Natural killer cell (primary cell): ENCODE results near the gene C4A. TPM values are rescaled to one million over a fixed set of nuclear protein-coding genes. Genes with fewer than 3 reads are reported as not detected.
"Not testable (repeated sequence)": the region's sequence is repeated elsewhere in the genome, so short reads cannot be mapped to it uniquely, and the experiment has no call there.

Experiments used
- ATAC-seq, 3 donors: fragments of 150-1000 bp in 2 of 3; fragments of 200-7000 bp in 1 of 3; cut with Tn5 transposase; 1 replicate in 1 of 3; 2 replicates in 2 of 3; pipeline ENCODE4 v1.10.0; 2021; ENCODE audit warnings: mild to moderate bottlenecking in 2 of 3, moderate library complexity in 2 of 3
- DNase-seq, 2 donors: peaks; one replicate each; pipeline versions ENCODE4 v3.0.0 to v3.0.0-alpha.2; 2013 to 2021; ENCODE audit warnings: mixed read lengths in 1 of 2
- H3K27ac ChIP-seq: one replicate; pipeline ENCODE4 v1.5.1; 2013; ENCODE audit warnings: mild to moderate bottlenecking, low read length
- H3K27me3 ChIP-seq: one replicate; pipeline ENCODE4 v1.6.1; 2013; ENCODE audit warnings: low read length; ENCODE audit not compliant: control insufficient read depth, insufficient read depth
- H3K36me3 ChIP-seq: one replicate; pipeline ENCODE4 v1.6.1; 2013; ENCODE audit warnings: low read length; ENCODE audit not compliant: control insufficient read depth, insufficient read depth
- H3K4me1 ChIP-seq: one replicate; pipeline ENCODE4 v1.6.1; 2013; ENCODE audit warnings: low read length; ENCODE audit not compliant: control insufficient read depth, insufficient read depth
- H3K4me3 ChIP-seq: one replicate; pipeline ENCODE4 v1.5.1; 2013; ENCODE audit warnings: low read length
- H3K9me3 ChIP-seq: one replicate; pipeline ENCODE4 v1.6.1; 2013; ENCODE audit warnings: low read length; ENCODE audit not compliant: control insufficient read depth, insufficient read depth
- H3K27ac Mint-ChIP-seq, 2 donors: one replicate each; pipeline ENCODE4 v1.8.0; 2022; ENCODE audit warnings: mild to moderate bottlenecking in 2 of 2, mixed read lengths in 2 of 2, moderate library complexity in 1 of 2
- H3K27me3 Mint-ChIP-seq, 2 donors: one replicate each; pipeline ENCODE4 v1.8.0; 2022; ENCODE audit warnings: low read depth in 2 of 2, mixed read lengths in 2 of 2
- H3K36me3 Mint-ChIP-seq: one replicate; pipeline ENCODE4 v1.8.0; 2022; ENCODE audit warnings: mixed read lengths
- H3K4me1 Mint-ChIP-seq, 2 donors: one replicate each; pipeline ENCODE4 v1.8.0; 2022; ENCODE audit warnings: mixed read lengths in 2 of 2
- H3K4me3 Mint-ChIP-seq: one replicate; pipeline ENCODE4 v1.8.0; 2022; ENCODE audit warnings: mild to moderate bottlenecking, moderate library complexity, mixed read lengths
- H3K9me3 Mint-ChIP-seq, 2 donors: one replicate each; pipeline ENCODE4 v1.8.0; 2022; ENCODE audit warnings: mixed read lengths in 2 of 2
- WGBS: methylation state at CpG from one replicate; pipeline ENCODE4 v1.1.7; 2013; ENCODE audit warnings: missing lambda C conversion rate; ENCODE audit not compliant: insufficient coverage; 5-methylcytosine and 5-hydroxymethylcytosine counted together
- intact Hi-C: fragments of 100-400 bp; cut with micrococcal nuclease; formaldehyde crosslinking; loops from one replicate; pipeline ENCODE4 v1.14.2; 2022
- total RNA-seq, 4 donors: library from RNA; stranded (reverse); fragments of 120-200 nt in 1 of 4; gene quantifications; one replicate each; pipeline versions ENCODE4 v1.2.3 to v1.2.4, GENCODE V29; 2013 to 2022

The C4A gene
- total RNA-seq, 3 donors from 2014 or later (not counting 1 experiment from before 2014, with no cell fraction given), result 5.0 to 8.2 (median 5.4) TPM

DNA sequence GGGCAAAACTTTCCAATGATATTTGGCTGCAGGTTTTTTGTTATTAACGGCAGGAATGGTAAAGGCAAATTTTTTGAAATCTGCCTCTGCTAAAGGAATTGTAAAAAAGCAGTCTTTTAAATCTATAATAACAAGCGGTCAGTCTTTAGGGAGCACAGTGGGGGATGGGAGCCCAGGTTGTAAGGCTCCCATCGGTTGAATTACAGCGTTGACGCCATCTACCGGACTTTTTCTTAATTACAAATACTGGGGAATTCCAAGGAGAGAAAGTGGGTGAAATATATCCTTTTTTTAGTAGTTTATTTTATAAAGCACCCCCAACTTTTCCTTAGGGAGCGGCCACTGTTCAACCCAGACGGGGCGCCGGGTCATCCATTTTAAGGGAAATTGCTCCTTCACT, 40.2 kb downstream of the C4A start:
- H3K4me1 Mint-ChIP-seq, DNase-seq, H3K27ac Mint-ChIP-seq, H3K4me3 Mint-ChIP-seq, H3K27me3 ChIP-seq, H3K4me3 ChIP-seq, H3K9me3 Mint-ChIP-seq, H3K9me3 ChIP-seq, H3K4me1 ChIP-seq, H3K36me3 Mint-ChIP-seq, intact Hi-C loops, H3K36me3 ChIP-seq, H3K27me3 Mint-ChIP-seq, H3K27ac ChIP-seq: not testable (repeated sequence)
- no CpG with 5 or more reads among the region's 10 CpGs for WGBS
- ATAC-seq, result peak in 1 of 3 donors; percentile 50

DNA sequence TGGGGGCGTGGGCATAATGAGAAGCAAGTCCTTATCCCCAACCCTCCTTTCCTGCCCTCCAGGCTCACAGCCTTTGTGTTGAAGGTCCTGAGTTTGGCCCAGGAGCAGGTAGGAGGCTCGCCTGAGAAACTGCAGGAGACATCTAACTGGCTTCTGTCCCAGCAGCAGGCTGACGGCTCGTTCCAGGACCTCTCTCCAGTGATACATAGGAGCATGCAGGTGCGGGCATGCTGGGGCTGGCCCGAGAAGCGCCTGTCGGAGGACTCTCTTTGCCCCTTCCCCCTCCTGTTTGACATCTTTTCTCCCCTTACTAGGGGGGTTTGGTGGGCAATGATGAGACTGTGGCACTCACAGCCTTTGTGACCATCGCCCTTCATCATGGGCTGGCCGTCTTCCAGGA, 46.8 kb downstream of the C4A start:
- H3K9me3 ChIP-seq, H3K9me3 Mint-ChIP-seq, DNase-seq, H3K36me3 Mint-ChIP-seq, H3K36me3 ChIP-seq, H3K4me3 ChIP-seq, H3K27me3 ChIP-seq, H3K4me1 ChIP-seq, H3K4me3 Mint-ChIP-seq, H3K27ac Mint-ChIP-seq, H3K4me1 Mint-ChIP-seq, ATAC-seq, H3K27ac ChIP-seq, H3K27me3 Mint-ChIP-seq, intact Hi-C loops: not testable (repeated sequence)
- whole genome bisulfite sequencing, result 94% methylated on average over 3 of the region's 10 CpGs

DNA sequence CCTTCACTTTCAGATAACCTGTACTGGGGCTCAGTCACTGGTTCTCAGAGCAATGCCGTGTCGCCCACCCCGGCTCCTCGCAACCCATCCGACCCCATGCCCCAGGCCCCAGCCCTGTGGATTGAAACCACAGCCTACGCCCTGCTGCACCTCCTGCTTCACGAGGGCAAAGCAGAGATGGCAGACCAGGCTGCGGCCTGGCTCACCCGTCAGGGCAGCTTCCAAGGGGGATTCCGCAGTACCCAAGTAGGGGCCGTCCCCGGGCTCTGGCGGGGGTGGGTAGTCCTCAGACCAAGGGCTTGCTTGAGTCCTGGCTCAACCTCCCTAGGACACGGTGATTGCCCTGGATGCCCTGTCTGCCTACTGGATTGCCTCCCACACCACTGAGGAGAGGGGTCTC, 47.7 kb downstream of the C4A start:
- H3K4me1 Mint-ChIP-seq, DNase-seq, H3K4me1 ChIP-seq, H3K4me3 ChIP-seq, H3K27me3 ChIP-seq, H3K27ac Mint-ChIP-seq, H3K4me3 Mint-ChIP-seq, H3K9me3 Mint-ChIP-seq, intact Hi-C loops, H3K9me3 ChIP-seq, H3K36me3 ChIP-seq, ATAC-seq, H3K27ac ChIP-seq, H3K36me3 Mint-ChIP-seq, H3K27me3 Mint-ChIP-seq: not testable (repeated sequence)
- WGBS, result 83% methylated on average over 4 of the region's 14 CpGs

DNA sequence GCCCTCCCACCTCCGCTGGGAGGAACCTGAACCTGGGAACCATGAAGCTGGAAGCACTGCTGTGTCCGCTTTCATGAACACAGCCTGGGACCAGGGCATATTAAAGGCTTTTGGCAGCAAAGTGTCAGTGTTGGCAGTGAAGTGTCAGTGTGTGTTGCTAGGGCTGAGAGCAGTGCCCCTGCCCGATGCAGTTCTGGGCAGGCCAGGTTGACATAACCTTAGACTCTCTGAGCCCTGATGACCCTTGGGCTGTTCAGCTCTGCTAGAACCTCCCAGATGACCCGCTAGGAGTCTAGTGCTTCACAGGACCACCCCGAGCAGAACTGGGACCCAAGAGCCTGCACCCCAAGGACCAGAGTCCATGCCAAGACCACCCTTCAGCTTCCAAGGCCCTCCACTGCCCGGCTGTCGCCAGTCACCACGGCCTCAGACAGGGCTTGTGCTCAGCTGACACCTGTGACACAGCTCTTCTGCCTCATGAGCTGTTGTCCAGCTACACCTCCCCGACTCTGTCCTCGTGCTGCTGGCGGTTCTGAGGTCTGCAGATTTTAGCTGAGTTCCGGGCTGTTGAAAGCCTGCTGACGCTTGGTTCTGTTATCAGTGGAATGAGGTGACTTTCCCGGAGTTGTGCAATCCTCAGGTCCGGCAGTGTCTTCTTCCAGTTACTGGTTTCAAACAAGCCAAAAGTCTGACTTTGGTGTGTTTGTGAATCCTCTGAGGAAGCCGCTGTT, 53.6 kb downstream of the C4A start:
- H3K36me3 ChIP-seq, H3K36me3 Mint-ChIP-seq, H3K4me3 ChIP-seq, H3K27ac ChIP-seq, DNase-seq, H3K27me3 Mint-ChIP-seq, H3K27me3 ChIP-seq, intact Hi-C loops, H3K9me3 Mint-ChIP-seq, H3K4me1 ChIP-seq, H3K27ac Mint-ChIP-seq, H3K4me1 Mint-ChIP-seq, H3K9me3 ChIP-seq, H3K4me3 Mint-ChIP-seq: not testable (repeated sequence)
- no CpG with 5 or more reads among the region's 16 CpGs for WGBS
- peak in 1 of 3 donors; percentile 50 for ATAC-seq

DNA sequence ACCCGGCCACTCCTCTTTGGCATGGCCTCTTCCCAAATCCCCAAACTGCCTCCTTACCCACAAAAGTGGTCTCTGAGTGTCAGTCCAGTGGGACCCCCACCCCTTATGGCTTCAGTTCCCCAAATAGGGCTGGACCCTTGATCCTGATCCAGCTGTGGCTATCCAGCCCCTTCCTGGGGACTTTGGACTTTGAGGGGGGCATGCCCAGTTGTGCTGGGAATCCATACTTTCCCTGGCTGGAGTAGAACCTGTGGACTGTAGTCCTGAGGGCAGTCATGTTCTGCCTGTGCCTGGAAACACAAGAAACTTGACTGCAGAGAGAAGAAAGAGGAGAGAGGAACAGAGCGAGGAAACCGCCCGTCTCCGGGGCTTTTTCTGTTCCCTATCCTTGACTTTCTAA, 55.3 kb downstream of the C4A start:
- H3K36me3 Mint-ChIP-seq, DNase-seq, H3K27me3 Mint-ChIP-seq, H3K9me3 Mint-ChIP-seq, H3K4me3 Mint-ChIP-seq, H3K4me1 ChIP-seq, H3K27me3 ChIP-seq, ATAC-seq, H3K27ac ChIP-seq, H3K4me3 ChIP-seq, intact Hi-C loops, H3K4me1 Mint-ChIP-seq, H3K9me3 ChIP-seq, H3K36me3 ChIP-seq, H3K27ac Mint-ChIP-seq: not testable (repeated sequence)
- 39% methylated on average over 4 of the region's 5 CpGs for WGBS

DNA sequence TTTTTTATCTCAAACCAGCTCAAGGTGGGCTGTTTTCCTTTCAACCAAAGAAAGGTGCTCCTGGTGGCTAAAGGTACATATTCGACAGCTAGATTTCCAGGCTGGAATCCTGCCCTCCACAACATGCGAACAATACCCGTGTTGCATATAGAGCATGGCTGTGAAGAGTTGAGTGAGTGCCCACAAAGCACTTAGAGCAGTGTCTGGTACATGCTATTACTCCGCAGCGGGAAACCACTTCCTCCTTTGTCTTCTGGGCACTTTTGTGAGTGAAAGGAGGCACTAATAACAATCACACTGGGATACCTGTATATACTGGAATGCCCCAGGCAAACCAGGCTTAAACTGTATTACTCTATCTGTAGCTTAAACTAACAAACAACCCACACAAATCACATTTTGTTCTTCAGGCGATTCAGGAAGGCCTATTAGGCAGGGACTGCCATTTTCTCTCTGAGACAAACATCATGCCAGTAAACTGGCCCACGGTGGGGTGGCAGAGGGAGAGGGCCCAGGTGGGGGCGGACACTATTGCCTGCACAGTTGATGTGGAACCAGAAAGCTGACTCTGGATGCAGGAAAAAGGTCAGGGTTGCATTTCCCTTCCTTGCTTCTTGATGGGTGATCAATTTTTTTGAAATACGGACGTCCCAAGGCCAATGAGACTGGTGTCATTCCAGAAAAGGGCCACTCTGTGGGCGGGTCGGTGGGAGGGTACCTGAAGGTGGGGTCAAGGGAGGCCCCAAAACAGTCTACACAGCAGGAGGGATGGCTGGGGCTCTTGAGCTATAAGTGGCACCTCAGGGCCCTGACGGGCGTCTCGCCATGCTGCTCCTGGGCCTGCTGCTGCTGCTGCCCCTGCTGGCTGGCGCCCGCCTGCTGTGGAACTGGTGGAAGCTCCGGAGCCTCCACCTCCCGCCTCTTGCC, 56.0 kb downstream of the C4A start, which contains the start of gene CYP21A2:
Gene CYP21A2 (plus strand): TSS at position 818 of the 927 bp plus-strand sequence. CDS start 8 bp downstream, at position 826.
- H3K9me3 Mint-ChIP-seq, H3K9me3 ChIP-seq, DNase-seq, H3K4me1 Mint-ChIP-seq, H3K36me3 ChIP-seq, H3K27me3 ChIP-seq, H3K4me1 ChIP-seq, H3K4me3 ChIP-seq, H3K27ac ChIP-seq, intact Hi-C loops, H3K27me3 Mint-ChIP-seq, H3K36me3 Mint-ChIP-seq: not testable (repeated sequence)
- Mint-ChIP-seq H3K4me3 (peak within 1 kb of the TSS; percentile 55), H3K27ac (peak within 1 kb of the TSS in 1 of 2 donors; percentile 31)
- ATAC-seq, result peak; percentile 70 to 93 (median 89)
- WGBS, result 91% methylated on average over 13 of the region's 19 CpGs

DNA sequence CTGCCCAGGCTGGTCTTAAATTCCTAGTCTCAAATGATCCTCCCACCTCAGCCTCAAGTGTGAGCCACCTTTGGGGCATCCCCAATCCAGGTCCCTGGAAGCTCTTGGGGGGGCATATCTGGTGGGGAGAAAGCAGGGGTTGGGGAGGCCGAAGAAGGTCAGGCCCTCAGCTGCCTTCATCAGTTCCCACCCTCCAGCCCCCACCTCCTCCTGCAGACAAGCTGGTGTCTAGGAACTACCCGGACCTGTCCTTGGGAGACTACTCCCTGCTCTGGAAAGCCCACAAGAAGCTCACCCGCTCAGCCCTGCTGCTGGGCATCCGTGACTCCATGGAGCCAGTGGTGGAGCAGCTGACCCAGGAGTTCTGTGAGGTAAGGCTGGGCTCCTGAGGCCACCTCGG, 57.0 kb downstream of the C4A start:
- DNase-seq, result not testable (repeated sequence)

More for the DNA sequence above, 57.0 kb downstream of the C4A start:
- H3K36me3 ChIP-seq, H3K9me3 Mint-ChIP-seq, H3K27ac ChIP-seq, ATAC-seq, H3K4me1 Mint-ChIP-seq, H3K27ac Mint-ChIP-seq, H3K27me3 ChIP-seq, H3K4me3 ChIP-seq, intact Hi-C loops, H3K9me3 ChIP-seq, H3K36me3 Mint-ChIP-seq, H3K27me3 Mint-ChIP-seq, H3K4me1 ChIP-seq, H3K4me3 Mint-ChIP-seq: not testable (repeated sequence)
- no CpG with 5 or more reads among the region's 5 CpGs for WGBS
